ENCODE results near the gene OSBPL5.
"Not testable (repeated sequence)": the region's sequence is repeated elsewhere in the genome, so short reads cannot be mapped to it uniquely, and the experiment has no call there.

The OSBPL5 gene

DNA sequence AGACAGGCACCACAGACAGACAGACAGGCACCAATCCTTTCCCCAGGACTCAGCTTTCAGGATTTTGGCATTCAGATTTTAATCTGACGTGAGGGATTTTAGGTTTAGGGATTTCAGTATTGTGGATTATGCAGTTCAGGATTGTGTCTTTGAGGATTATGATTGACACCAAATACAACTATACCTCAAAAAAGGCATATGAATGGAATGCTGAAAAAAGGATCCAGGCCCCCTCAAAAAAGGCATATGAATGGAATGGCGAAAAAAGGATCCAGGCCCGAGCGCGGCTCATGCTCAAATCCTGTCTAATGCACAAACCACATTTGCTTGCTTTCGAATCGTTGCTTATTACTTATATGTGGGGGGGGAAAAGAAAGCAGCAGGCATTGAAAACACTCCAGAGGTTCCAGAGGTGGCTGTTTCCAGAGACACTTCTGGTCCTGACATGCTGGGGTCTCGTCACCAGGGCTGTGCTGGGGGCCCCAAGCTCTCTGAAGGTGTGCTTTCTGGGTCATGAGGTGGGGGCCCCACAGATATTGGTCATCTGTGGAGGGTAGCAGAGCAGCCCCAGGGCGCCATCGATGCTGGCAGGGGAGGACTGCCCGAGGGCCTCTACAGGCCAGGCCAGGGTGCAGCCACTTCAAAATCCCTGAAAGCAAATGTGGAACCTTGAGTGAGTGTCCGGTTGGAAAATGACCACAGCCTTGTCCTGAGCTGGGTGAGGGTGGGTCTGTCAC is 16.8 kb upstream of the OSBPL5 start:
- Mint-ChIP-seq H3K4me3 (no peak overlapping the region), H3K4me1 (ENCODE audit: low read depth) (peaks cover 6% of the 10 kb centered on the region), H3K9me3 (peaks cover 8% of the 10 kb centered on the region), H3K27me3 (peaks cover 2% of the 10 kb centered on the region), H3K36me3 (ENCODE audit: low read depth) (no peaks in the 10 kb centered on the region), H3K27ac (no peak overlapping the region)
- intact Hi-C loops (cut with micrococcal nuclease) = no loop called here

DNA sequence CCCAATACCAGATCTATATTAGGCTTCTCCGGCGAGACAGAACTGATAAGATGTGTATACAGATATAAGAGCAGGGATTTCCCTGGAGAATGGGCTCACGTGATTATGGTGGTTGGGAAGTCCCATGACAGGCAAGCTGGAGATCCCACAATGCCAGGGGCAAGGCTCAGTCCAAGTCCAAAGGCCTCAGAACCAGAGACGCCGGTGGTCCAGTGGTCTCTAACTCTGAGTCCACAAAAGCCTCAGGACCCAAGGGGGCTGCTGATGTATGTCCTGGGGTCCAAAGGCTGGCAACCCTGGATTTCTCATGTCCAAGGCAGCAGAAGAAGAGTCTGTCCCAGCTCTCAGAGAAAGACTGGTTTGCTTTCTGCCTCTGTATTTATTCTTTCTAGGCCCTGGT is 15.8 kb upstream of the OSBPL5 start:
- Mint-ChIP-seq H3K4me1 (ENCODE audit: low read depth) (peaks cover 6% of the 10 kb centered on the region), H3K27me3 (peaks cover 2% of the 10 kb centered on the region), H3K36me3 (ENCODE audit: low read depth) (no peaks in the 10 kb centered on the region), H3K4me3 (no peak overlapping the region), H3K27ac (no peak overlapping the region), H3K9me3 (peaks cover 11% of the 10 kb centered on the region)
- intact Hi-C loops (cut with micrococcal nuclease) = no loop called here

DNA sequence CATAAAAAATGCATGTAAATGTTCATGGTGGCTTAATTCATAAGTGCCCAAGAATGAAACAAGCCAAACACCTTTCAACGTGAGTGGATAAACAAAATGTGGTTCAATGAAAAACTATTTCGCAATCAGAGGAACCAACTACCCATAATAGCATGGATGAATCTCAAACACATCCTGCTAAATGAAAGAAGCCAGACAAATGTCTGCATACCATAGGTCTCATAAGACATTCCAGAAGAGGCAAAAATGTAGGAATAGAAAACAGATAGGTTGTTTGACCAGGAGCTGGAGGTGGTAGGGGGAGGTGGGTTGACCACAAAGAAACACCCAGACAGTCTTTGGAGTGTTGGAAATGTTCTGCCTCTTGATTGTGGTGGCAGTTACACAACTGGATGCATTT is 13.2 kb upstream of the OSBPL5 start:
- H3K4me1 Mint-ChIP-seq (ENCODE audit: low read depth) = no peaks in the 10 kb centered on the region
- intact Hi-C loops (cut with micrococcal nuclease) = no loop called here
- H3K27me3 Mint-ChIP-seq = no peaks in the 10 kb centered on the region
- H3K27ac Mint-ChIP-seq = no peak overlapping the region
- H3K36me3 Mint-ChIP-seq (ENCODE audit: low read depth) = no peaks in the 10 kb centered on the region
- peaks cover 8% of the 10 kb centered on the region for H3K9me3 Mint-ChIP-seq
- no peak overlapping the region for H3K4me3 Mint-ChIP-seq

DNA sequence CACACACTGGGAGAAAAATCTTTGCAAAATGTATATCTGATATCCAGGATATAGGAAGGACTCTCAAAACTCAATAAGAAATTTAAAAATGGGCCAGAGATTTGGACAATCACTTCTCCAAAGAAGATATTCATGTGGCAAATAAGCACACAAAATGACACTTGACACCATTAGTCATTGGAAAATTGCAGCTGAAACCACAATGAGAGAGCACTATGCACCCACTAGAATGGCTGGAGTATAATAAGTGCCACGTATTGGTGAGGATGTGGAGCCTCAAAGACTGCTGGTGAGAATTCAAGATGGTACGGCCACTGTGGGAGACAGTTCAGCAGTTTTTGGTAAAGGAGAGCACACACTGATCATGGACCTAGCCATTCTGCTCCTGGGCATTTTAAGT is 12.8 kb upstream of the OSBPL5 start:
- Mint-ChIP-seq H3K36me3 (ENCODE audit: low read depth) (no peaks in the 10 kb centered on the region), H3K27me3 (no peaks in the 10 kb centered on the region), H3K4me1 (ENCODE audit: low read depth) (no peaks in the 10 kb centered on the region), H3K4me3 (no peak overlapping the region), H3K9me3 (peaks cover 8% of the 10 kb centered on the region), H3K27ac (no peak overlapping the region)
- intact Hi-C loops (cut with micrococcal nuclease) = no loop called here

DNA sequence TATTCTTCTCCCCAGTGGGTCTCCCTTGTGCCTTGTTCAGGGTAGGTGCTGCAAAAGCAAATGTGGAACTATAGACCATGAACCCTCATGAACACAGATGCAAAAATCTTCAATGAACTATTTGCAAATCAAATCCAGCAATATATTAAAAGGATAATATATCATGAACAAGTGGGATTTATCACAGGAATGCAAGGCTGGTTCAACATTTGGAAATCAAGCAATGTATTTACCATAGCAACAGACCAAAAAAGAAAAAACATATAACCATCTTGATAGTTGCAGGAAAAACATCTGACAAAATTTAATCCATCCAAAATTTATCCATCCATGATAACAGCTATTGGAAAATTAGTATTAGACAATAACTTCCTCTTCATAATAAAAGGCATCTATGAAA is 11.4 kb upstream of the OSBPL5 start:
- H3K27ac Mint-ChIP-seq = no peak overlapping the region
- intact Hi-C loops (cut with micrococcal nuclease) = no loop called here
- H3K27me3 Mint-ChIP-seq = peaks cover 6% of the 10 kb centered on the region
- H3K4me1 Mint-ChIP-seq (ENCODE audit: low read depth) = no peaks in the 10 kb centered on the region
- no peaks in the 10 kb centered on the region for H3K36me3 Mint-ChIP-seq (ENCODE audit: low read depth)
- no peak overlapping the region for H3K4me3 Mint-ChIP-seq
- H3K9me3 Mint-ChIP-seq = peaks cover 8% of the 10 kb centered on the region

DNA sequence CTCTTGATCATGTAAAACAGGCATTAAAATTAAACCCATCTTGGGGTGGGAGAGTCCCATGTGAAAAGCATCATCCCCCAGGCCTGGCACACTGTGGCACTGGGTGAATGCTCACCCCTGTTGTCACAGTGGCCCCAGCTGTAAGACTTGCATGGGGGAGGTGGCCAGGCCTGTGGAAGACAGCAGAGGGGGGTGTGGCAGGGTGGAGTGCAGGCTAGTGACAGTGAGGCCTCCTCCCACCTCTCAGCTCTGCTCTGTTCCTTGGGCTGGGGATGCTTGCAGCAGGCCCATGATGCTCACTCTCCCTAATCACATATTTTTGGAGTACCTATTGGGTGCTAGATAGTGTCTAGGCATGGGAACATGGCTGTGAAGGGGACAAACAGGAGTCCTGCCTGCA is 10.1 kb upstream of the OSBPL5 start:
- Mint-ChIP-seq H3K9me3 (peaks cover 8% of the 10 kb centered on the region), H3K27ac (no peak overlapping the region)

DNA sequence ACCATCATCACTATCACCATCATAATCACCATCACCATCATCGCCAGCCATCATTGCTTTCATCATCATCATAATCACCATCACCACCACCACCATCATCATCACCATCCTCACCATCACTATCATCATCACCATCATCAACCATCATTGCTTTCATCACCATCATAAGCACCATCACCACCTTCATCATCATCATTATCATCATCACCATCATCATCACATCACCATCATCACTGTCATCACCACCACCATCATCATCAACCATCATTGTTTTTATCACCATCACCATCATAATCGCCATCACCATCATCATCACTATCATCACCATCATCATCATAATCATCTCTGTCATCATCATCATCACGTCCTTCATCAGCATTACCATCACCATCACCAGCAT is 9.3 kb upstream of the OSBPL5 start:
- Mint-ChIP-seq H3K27me3 (peaks cover 20% of the 10 kb centered on the region), H3K4me3 (no peak overlapping the region), H3K36me3 (ENCODE audit: low read depth) (no peaks in the 10 kb centered on the region), H3K27ac (no peak overlapping the region), H3K4me1 (ENCODE audit: low read depth) (peaks cover 7% of the 10 kb centered on the region), H3K9me3 (peaks cover 8% of the 10 kb centered on the region)
- intact Hi-C loops (cut with micrococcal nuclease) = no loop called here

More for the DNA sequence above, 10.1 kb upstream of the OSBPL5 start:
- Mint-ChIP-seq H3K4me1 (ENCODE audit: low read depth) (no peaks in the 10 kb centered on the region), H3K27me3 (peaks cover 14% of the 10 kb centered on the region), H3K36me3 (ENCODE audit: low read depth) (no peaks in the 10 kb centered on the region), H3K4me3 (no peak overlapping the region)
- intact Hi-C loops (cut with micrococcal nuclease) = no loop called here

DNA sequence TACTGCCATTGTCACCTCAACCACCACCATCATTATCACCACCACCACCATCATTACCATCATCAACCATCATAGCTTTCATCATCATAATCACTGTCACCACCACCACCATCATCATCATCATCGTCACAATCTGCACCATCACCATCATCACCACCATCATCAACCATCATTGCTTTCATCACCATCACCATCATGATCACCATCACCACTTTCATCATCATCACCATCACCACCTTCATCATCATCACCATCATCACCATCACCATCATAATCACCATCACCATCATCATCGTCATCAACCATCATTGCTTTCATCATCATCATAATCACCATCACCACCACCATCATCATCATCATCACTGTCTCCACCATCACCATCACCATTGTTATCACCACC is 8.7 kb upstream of the OSBPL5 start:
- H3K9me3 Mint-ChIP-seq = peaks cover 8% of the 10 kb centered on the region
- H3K36me3 Mint-ChIP-seq (ENCODE audit: low read depth) = no peaks in the 10 kb centered on the region
- peaks cover 13% of the 10 kb centered on the region for H3K4me1 Mint-ChIP-seq (ENCODE audit: low read depth)
- H3K4me3 Mint-ChIP-seq = no peak overlapping the region
- intact Hi-C loops (cut with micrococcal nuclease) = no loop called here
- H3K27me3 Mint-ChIP-seq = peaks cover 23% of the 10 kb centered on the region
- no peak overlapping the region for H3K27ac Mint-ChIP-seq

DNA sequence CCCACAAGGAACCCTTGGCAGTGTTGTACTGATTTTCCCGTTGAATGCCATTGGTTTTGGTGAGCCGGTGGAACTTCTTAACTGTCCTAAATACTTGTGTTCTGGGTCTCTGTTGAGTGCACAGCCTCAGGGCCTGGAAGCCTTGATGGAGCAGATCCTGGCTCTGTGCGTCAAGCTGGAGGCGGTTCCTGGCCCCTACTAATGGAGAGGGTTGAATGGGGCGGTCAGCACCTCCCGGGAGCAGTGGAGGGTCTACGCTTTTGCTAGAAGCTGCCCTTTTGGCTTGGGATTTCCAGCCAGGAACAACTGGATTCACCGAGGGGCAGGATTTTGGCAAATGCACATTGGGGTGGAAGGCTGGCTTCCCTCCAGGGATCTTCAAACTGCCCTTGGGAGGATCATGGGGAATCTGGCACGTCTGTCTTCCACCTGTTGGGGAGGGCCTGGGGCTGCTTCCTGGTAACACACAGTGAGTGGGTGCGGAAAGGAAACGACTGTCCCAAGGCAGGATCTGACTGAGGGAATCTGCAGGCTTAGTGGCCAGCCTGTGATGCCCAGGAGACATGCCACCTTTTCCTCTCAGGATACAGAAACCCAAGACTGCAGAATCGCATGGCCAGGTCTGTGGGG is 6.9 kb upstream of the OSBPL5 start:
- H3K27me3 Mint-ChIP-seq = peaks cover 35% of the 10 kb centered on the region
- peaks cover 8% of the 10 kb centered on the region for H3K9me3 Mint-ChIP-seq
- intact Hi-C loops (cut with micrococcal nuclease) = no loop called here
- H3K27ac Mint-ChIP-seq = no peak overlapping the region
- H3K36me3 Mint-ChIP-seq (ENCODE audit: low read depth) = no peaks in the 10 kb centered on the region
- no peak overlapping the region for H3K4me3 Mint-ChIP-seq
- H3K4me1 Mint-ChIP-seq (ENCODE audit: low read depth) = peaks cover 24% of the 10 kb centered on the region

DNA sequence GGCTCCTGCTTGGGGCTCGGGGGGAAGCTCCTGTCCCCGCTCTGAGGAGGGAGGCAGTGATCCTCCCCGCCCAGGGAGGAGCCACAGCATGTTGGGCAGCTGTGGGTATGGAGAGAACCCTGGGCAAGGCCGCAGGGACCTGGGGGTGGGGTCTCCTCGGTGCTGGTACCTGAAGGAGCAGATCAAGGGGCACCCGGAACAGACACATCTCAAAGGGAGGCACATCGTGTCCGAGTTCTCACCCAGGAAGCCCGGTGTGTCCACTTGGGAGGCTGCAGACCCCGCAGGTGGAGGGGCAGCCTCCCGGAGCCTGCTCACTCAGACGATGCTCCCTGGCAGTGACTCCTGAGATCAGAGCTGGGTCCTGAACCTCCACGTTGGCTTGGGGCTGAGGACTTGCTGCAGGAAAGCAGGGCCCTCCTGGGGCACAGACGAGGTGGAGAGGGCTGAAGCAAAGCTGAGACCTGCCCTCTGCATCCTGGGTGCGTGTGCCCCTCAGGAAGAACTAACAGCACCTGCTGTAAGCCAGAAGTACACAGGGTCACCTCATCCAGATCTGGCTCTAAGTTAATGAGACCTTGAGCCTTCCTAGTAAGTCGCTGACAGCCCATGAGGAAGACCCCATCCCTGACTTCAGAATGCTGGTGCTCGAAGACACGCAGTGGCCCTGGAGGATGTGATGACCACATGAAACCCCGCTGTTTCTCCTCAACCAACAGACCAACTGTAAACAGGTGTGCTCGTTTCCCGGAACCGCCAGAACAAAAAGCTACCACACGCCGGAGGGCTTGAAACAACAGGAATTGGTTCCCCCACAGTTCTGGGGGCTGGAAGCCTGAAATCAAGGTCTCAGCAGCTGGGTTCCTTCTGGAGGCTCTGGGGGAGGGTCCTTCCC is 5.9 kb upstream of the OSBPL5 start:
- Mint-ChIP-seq H3K27me3 (peaks cover 44% of the 10 kb centered on the region), H3K9me3 (peaks cover 6% of the 10 kb centered on the region), H3K4me3 (no peak overlapping the region), H3K4me1 (ENCODE audit: low read depth) (peaks cover 30% of the 10 kb centered on the region), H3K36me3 (ENCODE audit: low read depth) (no peaks in the 10 kb centered on the region), H3K27ac (no peak overlapping the region)
- intact Hi-C loops (cut with micrococcal nuclease) = no loop called here

DNA sequence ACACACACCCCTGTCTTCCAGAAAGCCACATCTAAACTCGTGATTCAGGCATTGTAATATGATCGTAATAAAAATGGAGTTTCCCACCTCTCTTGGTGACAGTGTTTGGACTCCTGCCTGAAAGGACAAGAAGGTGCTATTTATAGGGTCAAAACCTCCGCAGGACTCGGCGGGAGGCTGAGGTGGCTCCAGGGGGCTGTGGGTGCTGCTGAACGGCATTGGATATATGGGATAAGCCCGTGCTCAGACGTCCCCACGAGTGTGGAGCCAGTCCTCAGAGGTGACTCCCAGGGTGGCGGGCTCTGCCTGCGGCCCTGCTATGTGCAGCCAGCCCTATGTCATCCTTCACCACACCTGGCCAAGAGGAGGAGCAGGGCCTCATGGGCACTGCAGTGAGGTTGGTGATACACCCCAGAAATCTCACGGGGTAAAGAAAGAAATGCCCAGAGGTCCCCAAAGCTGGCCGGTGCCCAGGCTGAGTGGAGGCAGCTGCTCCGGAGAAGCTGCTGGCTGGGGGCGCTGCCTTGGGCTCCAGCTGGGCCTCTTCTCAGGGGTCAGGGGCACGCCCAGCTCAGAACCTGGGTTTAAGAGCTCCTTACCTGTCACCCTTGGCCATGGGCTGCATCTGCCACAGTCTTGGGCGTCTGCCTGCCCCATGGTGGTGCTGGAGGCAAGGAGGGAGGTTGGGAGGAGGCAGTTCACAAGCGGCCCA is 5.1 kb upstream of the OSBPL5 start:
- peak overlapping the region; percentile 42 for H3K4me3 Mint-ChIP-seq
- no peaks in the 10 kb centered on the region for H3K9me3 Mint-ChIP-seq
- H3K36me3 Mint-ChIP-seq (ENCODE audit: low read depth) = no peaks in the 10 kb centered on the region
- peak overlapping the region; percentile 60 for H3K27ac Mint-ChIP-seq
- peaks cover 36% of the 10 kb centered on the region for H3K4me1 Mint-ChIP-seq (ENCODE audit: low read depth)
- intact Hi-C loops (cut with micrococcal nuclease) = no loop called here
- H3K27me3 Mint-ChIP-seq = peaks cover 48% of the 10 kb centered on the region

DNA sequence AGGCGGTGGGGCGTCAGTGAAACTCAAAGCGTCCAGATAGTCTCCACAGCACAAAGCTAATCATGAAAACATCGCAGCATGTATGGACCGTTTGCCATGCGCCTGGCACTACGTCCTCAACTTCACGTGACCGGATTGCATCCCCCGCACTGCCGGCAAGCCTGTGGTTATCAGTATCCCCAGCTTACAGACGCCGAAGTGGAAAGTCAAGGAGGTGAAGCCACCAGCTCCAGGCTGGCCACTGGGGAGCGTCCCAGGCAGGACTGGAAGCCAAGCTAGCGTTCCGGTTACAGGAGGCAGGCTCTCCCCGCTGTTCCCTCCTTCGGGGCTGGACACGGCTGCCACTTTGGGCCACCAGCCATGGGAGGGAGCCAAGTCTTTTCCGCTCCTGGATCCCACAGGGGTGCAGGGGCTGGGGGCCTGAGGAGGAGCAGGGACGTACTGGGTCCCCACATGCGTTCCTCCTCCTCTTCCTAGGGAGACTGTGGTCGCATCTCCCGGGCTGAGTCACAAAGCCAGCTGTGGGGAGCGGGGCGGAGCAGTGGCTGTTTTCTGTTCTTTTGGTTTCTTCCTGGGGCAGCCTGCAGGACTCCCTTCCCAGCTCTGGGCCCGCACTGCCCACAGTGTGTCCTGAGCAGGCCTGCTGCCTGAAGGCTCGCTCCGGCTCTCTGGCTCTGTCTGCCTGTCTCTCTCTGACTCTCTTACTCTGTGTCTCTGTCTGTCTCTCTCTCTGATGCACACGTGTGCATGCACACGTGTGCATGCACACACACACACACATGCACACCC is 4.3 kb upstream of the OSBPL5 start:
- Mint-ChIP-seq H3K4me1 (ENCODE audit: low read depth) (peaks cover 36% of the 10 kb centered on the region), H3K4me3 (peak overlapping the region; percentile 42), H3K36me3 (ENCODE audit: low read depth) (no peaks in the 10 kb centered on the region), H3K27ac (peak overlapping the region; percentile 60), H3K9me3 (no peaks in the 10 kb centered on the region), H3K27me3 (peaks cover 48% of the 10 kb centered on the region)
- intact Hi-C loops (cut with micrococcal nuclease) = no loop called here

DNA sequence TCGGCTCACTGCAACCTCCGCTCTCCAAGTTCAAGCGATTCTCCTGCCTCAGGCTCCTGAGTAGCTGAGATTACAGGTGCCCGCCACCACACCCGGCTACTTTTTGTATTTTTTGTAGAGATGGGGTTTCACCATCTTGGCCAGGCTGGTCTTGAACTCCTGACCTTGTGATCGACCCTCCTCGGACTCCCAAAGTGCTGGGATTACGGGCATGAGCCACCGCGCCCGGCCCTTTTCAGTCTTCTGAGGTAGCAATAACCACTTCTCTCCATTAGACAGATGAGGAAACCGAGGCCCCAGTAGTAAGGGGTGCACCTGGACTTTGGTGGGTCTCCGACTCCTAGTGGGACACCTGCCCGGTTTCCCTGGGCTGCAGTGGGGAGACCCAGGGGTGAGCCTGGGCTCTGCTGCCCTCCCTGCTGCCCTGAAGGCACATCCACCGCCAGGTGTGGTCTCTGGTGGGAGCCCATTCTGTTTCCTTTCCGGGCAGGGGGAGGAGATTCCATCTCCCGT is 3.7 kb upstream of the OSBPL5 start:
- H3K27ac Mint-ChIP-seq = peak overlapping the region; percentile 31
- H3K9me3 Mint-ChIP-seq; intact Hi-C loops (cut with micrococcal nuclease); H3K36me3 Mint-ChIP-seq (ENCODE audit: low read depth): not testable (repeated sequence)
- peaks cover 48% of the 10 kb centered on the region for H3K27me3 Mint-ChIP-seq
- H3K4me3 Mint-ChIP-seq = peak overlapping the region; percentile 14
- peaks cover 40% of the 10 kb centered on the region for H3K4me1 Mint-ChIP-seq (ENCODE audit: low read depth)
